Right lobe of liver (tissue), 6 donors: ENCODE data around the gene TMTC1. TPM values are rescaled to one million over a fixed set of nuclear protein-coding genes. Genes with fewer than 3 reads are reported as not detected.

Source experiments
- ATAC-seq, 4 donors: fragments of 200-7000 bp; cut with Tn5 transposase; one replicate each; pipeline ENCODE4 v1.9.1; 2020; ENCODE audit warnings: mild to moderate bottlenecking in 4 of 4, moderate library complexity in 4 of 4
- DNase-seq, 3 donors: peaks; one replicate each; pipeline ENCODE4 v3.0.0-alpha.2; 2020
- H3K27ac ChIP-seq, 3 donors: fragments of 200-600 bp; one replicate each; pipeline ENCODE4 v1.8.0; 2022
- H3K27me3 ChIP-seq, 2 donors: fragments of 200-600 bp; one replicate each; pipeline ENCODE4 v1.8.0; 2022
- H3K36me3 ChIP-seq, 4 donors: fragments of 200-600 bp; sonication (generic) in 1 of 4; one replicate each; pipeline versions ENCODE4 v1.5.1 to v1.8.0; 2017 to 2022; ENCODE audit warnings: control low read depth in 1 of 4
- H3K4me1 ChIP-seq, 4 donors: fragments of 200-600 bp; sonication (generic) in 1 of 4; one replicate each; pipeline versions ENCODE4 v1.5.1 to v1.8.0; 2017 to 2022; ENCODE audit warnings: control low read depth in 1 of 4
- H3K4me3 ChIP-seq, 3 donors: fragments of 200-600 bp; one replicate each; pipeline ENCODE4 v1.8.0; 2022
- H3K9me3 ChIP-seq, 4 donors: fragments of 200-600 bp; sonication (generic) in 1 of 4; one replicate each; pipeline versions ENCODE4 v1.5.1 to v1.8.0; 2017 to 2022; ENCODE audit warnings: control low read depth in 1 of 4
- POLR2A ChIP-seq: fragments of 450-650 bp; IDR thresholded peaks from one replicate; pipeline ENCODE4 v1.6.1; 2017; ENCODE audit warnings: antibody characterized with exemption, mild to moderate bottlenecking
- WGBS: methylation state at CpG from one replicate; pipeline ENCODE4 v1.1.6; 2018; ENCODE audit warnings: low coverage, low lambda C conversion rate; ENCODE audit not compliant: insufficient coverage; ENCODE audit errors: missing lambda C conversion rate; 5-methylcytosine and 5-hydroxymethylcytosine counted together
- intact Hi-C, 2 donors: fragments of 100-400 bp; cut with DNase I; formaldehyde crosslinking; loops; one replicate each; pipeline versions ENCODE4 v1.11.2 to v1.14.1; 2022
- total RNA-seq, 6 experiments: library from RNA; depleted of rRNA in 2 of 6; stranded (reverse); fragments of >200 nt in 2 of 6; fragmentation: NEBNext Ultra II Directional in 3 of 6; extraction: Animal tissue kit (Norgen Biotek cat#: 25700) in 3 of 6; gene quantifications; one replicate each; pipeline versions ENCODE4 v1.1.0 to v1.2.4, GENCODE V29; 2016 to 2023
- TF ChIP-seq, protein P1 (sequence below), 4 donors: fragments of 200-600 bp in 3 of 4; fragments of 450-650 bp in 1 of 4; IDR thresholded peaks; one replicate each; pipeline versions ENCODE4 v1.5.1 to v1.8.0; 2016 to 2022; ENCODE audit warnings: antibody characterized with exemption in 4 of 4, mild to moderate bottlenecking in 2 of 4
- donor health status: DM: no; HTN: yes; CAD: no.
- donor health status: DM: no; HTN: no; CAD: no.
- donor health status: DM: no; HTN: no; CAD: no.
- donor health status: DM: no; HTN: yes; CAD: no.
- donor health status: DM: no; HTN: yes; CAD: no.

The TMTC1 gene
- total RNA-seq, 6 experiments from 2014 or later: 3.0 to 4.2 (median 3.5) TPM

GRCh38 chr12:29673346-29673745 is 110.4 kb downstream of the TMTC1 start:
- ATAC-seq: no peak
- Histone ChIP-seq H3K4me3 (no peak overlapping the region), H3K4me1 (no peaks in the 10 kb centered on the region), H3K36me3 (no peaks in the 10 kb centered on the region), H3K27ac (no peak overlapping the region), H3K9me3 (no peaks in the 10 kb centered on the region), H3K27me3 (no peaks in the 10 kb centered on the region)
- intact Hi-C loops: no loop called here
- TF ChIP-seq, protein P1, sequence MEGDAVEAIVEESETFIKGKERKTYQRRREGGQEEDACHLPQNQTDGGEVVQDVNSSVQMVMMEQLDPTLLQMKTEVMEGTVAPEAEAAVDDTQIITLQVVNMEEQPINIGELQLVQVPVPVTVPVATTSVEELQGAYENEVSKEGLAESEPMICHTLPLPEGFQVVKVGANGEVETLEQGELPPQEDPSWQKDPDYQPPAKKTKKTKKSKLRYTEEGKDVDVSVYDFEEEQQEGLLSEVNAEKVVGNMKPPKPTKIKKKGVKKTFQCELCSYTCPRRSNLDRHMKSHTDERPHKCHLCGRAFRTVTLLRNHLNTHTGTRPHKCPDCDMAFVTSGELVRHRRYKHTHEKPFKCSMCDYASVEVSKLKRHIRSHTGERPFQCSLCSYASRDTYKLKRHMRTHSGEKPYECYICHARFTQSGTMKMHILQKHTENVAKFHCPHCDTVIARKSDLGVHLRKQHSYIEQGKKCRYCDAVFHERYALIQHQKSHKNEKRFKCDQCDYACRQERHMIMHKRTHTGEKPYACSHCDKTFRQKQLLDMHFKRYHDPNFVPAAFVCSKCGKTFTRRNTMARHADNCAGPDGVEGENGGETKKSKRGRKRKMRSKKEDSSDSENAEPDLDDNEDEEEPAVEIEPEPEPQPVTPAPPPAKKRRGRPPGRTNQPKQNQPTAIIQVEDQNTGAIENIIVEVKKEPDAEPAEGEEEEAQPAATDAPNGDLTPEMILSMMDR (IDR thresholded peaks at IDR 0.05): no peak
- no peak for TF ChIP-seq POLR2A
- WGBS: 61% methylated on average over 3 of the region's 3 CpGs
- no peak for DNase-seq

GRCh38 chr12:29672580-29672979 is 111.2 kb downstream of the TMTC1 start:
- ATAC-seq (no peak), DNase-seq (no peak)
- Histone ChIP-seq H3K27me3 (no peaks in the 10 kb centered on the region), H3K4me3 (no peak overlapping the region), H3K4me1 (no peaks in the 10 kb centered on the region), H3K36me3 (no peaks in the 10 kb centered on the region), H3K27ac (no peak overlapping the region), H3K9me3 (no peaks in the 10 kb centered on the region)
- 69% methylated on average over 4 of the region's 4 CpGs for WGBS
- TF ChIP-seq, protein P1 (IDR thresholded peaks at IDR 0.05): no peak
- no peak for TF ChIP-seq POLR2A
- intact Hi-C loops: no loop called here

GRCh38 chr12:29671742-29672141 is 112.0 kb downstream of the TMTC1 start:
- H3K36me3 ChIP-seq: no peaks in the 10 kb centered on the region
- no peak for TF ChIP-seq POLR2A
- TF ChIP-seq, protein P1 (IDR thresholded peaks at IDR 0.05): no peak
- no peak overlapping the region for H3K27ac ChIP-seq
- ATAC-seq (no peak), DNase-seq (no peak)
- H3K4me1 ChIP-seq: no peaks in the 10 kb centered on the region
- no peaks in the 10 kb centered on the region for H3K9me3 ChIP-seq
- intact Hi-C loops: no loop called here
- H3K27me3 ChIP-seq: no peaks in the 10 kb centered on the region
- no peak overlapping the region for H3K4me3 ChIP-seq
- 71% methylated on average over 2 of the region's 2 CpGs for WGBS

DNA sequence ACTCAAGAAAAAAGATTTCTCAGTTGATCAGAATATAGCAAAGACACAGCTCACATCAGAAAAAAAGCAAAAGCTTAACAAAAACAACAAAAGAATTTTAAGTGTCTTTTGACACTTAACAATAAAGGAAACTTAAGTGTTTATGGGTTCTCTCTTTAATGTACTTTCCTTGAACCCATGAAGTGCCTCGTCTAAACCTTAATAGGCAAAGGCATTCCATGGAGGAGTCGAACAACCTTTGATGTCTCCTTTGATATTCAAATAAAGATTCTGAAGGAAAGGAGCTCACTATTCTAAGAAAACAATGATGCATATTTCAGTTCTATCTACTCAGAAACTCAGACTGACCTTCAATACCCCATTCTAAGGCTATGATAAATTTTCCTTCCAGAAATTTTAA is 116.7 kb downstream of the TMTC1 start:
- intact Hi-C loops: no loop called here
- Histone ChIP-seq H3K27me3 (no peaks in the 10 kb centered on the region), H3K36me3 (no peaks in the 10 kb centered on the region), H3K4me1 (no peaks in the 10 kb centered on the region), H3K4me3 (no peak overlapping the region), H3K9me3 (no peaks in the 10 kb centered on the region), H3K27ac (no peak overlapping the region)
- WGBS: 66% methylated on average over 2 of the region's 2 CpGs
- no peak for DNase-seq
- ATAC-seq: no peak
- no peak for TF ChIP-seq POLR2A
- TF ChIP-seq, protein P1 (IDR thresholded peaks at IDR 0.05): no peak

DNA sequence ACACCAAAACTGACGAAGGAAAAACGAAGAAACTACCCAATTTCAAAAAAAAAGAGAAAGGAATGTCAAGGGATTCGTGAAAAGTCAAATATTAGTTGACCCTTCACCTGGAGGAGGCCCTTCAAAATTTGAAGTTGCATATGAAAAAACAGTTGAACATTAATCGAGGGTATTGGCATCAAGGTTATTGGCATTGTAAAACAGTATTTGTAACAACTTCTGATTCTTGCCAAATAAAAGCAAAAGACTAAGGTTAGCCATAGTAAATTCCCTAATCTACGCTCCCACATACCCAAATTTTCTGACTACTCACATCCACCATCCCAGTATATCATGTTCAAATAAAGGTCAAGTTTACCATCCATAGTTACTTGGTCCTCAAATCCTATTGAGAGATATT is 118.6 kb downstream of the TMTC1 start:
- 36% methylated on average over 5 of the region's 5 CpGs for WGBS
- Histone ChIP-seq H3K27ac (no peak overlapping the region), H3K27me3 (no peaks in the 10 kb centered on the region), H3K4me3 (no peak overlapping the region), H3K9me3 (no peaks in the 10 kb centered on the region), H3K36me3 (no peaks in the 10 kb centered on the region), H3K4me1 (no peaks in the 10 kb centered on the region)
- DNase-seq (no peak), ATAC-seq (peak in 2 of 4 donors; percentile 42 to 62)
- intact Hi-C loops: no loop called here
- no peak for TF ChIP-seq POLR2A
- TF ChIP-seq, protein P1 (IDR thresholded peaks at IDR 0.05): no peak
